Activated T-helper 17 cell treated with anti-CD3 and anti-CD28 coated beads, Interleukin-2, amount 50 U/mL, for 72 hours (primary cell): Measurements from ENCODE around the gene HLA-DMA. TPM values are rescaled to one million over a fixed set of nuclear protein-coding genes. Genes with fewer than 3 reads are reported as not detected.

ENCODE experiments used
- ATAC-seq: fragments of 150-1000 bp; cut with Tn5 transposase; replicated peaks from 2 replicates; pipeline ENCODE4 v1.10.0; 2021; ENCODE audit warnings: mild to moderate bottlenecking, moderate library complexity
- H3K27ac Mint-ChIP-seq: one replicate; pipeline ENCODE4 v1.8.0; 2022; ENCODE audit warnings: mixed read lengths
- H3K27me3 Mint-ChIP-seq: one replicate; pipeline ENCODE4 v1.8.0; 2022; ENCODE audit warnings: mixed read lengths
- H3K36me3 Mint-ChIP-seq: one replicate; pipeline ENCODE4 v1.8.0; 2022; ENCODE audit warnings: low read depth, mild to moderate bottlenecking, mixed read lengths
- H3K4me1 Mint-ChIP-seq: one replicate; pipeline ENCODE4 v1.8.0; 2022; ENCODE audit warnings: mixed read lengths
- H3K4me3 Mint-ChIP-seq: one replicate; pipeline ENCODE4 v1.8.0; 2022; ENCODE audit warnings: mild to moderate bottlenecking, mixed read lengths
- H3K9me3 Mint-ChIP-seq: one replicate; pipeline ENCODE4 v1.8.0; 2022; ENCODE audit warnings: mixed read lengths
- total RNA-seq, 2 donors: library from RNA; stranded (reverse); gene quantifications; one replicate each; pipeline ENCODE4 v1.2.3, GENCODE V29; 2022

Gene HLA-DMA
- total RNA-seq, 2 donors from 2014 or later: 22.4 to 53.8 TPM

DNA sequence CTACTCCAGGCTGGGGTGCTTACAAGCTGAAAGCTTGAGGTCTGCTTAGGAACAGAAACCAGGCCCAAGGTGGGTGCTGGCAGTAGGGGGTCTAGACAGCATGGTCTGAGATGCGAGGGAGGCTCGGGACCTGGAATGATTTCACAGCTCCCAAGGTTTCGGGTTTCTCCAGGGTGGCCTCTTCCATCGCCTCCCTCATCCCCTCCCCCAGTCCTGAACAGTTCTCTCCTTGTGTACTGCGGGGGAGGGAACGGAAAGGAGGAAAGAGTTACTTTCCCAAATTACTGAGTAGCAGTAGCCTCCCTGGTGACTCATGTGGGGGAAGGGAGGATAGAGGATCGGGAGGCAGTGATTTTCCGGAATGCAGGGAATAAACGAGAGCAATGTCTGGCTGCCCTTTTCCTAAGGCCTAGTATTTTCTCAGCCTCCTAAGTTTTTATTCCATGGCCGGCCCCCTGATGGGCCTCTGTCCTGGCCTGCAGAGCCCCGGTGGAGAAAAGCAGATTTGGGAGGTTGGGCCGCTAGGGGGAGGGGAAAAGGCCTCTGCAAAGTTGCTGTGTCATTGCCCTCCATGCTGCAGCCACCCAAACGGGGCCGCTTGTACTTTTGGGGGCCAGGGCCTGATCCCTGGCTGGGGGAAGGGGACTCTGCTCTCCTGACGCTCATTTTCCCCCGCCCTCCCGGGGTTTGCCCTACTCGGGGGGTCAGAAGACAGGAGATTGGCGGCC, 17.0 kb upstream of the HLA-DMA start:
- Mint-ChIP-seq H3K27me3 (no peaks in the 10 kb centered on the region), H3K4me3 (peak overlapping the region; percentile 84), H3K36me3 (peaks cover 75% of the 10 kb centered on the region), H3K4me1 (peaks cover 20% of the 10 kb centered on the region), H3K9me3 (no peaks in the 10 kb centered on the region), H3K27ac (peak overlapping the region; percentile 99)
- ATAC-seq: peak; percentile 1

- H3K27ac Mint-ChIP-seq: peak overlapping the region; percentile 99
- H3K4me3 Mint-ChIP-seq: peak overlapping the region; percentile 84
- ATAC-seq: peak; percentile 22
- no peaks in the 10 kb centered on the region for H3K9me3 Mint-ChIP-seq
- peaks cover 67% of the 10 kb centered on the region for H3K36me3 Mint-ChIP-seq
- peaks cover 23% of the 10 kb centered on the region for H3K4me1 Mint-ChIP-seq
- H3K27me3 Mint-ChIP-seq: no peaks in the 10 kb centered on the region
Measured at GRCh38 chr6:32968867-32969684, 16.2 kb upstream of the HLA-DMA start.

DNA sequence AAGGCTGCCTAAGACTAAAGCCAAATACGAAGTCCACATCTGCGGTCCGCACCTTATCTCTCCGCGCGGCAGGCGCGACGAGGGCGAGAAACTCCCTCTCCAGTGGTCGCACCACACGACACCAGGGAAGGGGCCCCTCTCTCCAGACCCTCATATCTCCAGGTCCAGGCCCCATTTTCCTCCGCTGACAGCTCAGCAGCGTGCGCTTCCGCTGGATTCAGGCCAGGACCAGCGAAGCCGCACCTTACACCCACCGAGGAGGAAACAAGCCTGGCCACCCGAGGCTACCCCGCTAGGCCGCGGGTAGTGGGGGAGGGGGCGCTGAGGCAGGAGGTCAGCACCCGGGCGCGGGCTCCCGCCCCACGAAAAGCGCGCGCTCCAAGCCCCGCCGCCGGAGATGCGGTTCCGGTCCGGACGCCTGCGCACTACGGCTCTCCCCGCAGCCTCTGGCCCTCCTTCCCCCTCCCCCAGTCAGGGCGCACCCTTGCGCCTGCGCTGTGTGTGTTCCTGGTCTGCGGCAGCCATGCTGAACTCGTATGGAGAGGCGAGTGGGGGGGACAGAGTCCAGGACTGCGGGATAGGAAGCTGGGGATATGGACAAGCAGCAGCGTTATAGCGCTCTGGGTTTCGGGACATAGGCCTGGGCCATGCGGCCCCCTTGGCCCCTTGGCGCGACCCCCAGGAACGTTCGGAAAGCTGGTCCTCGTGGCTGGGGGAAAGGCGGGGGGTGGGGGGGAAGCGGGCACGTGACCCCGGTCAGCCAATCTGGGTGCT, 15.4 kb upstream of the HLA-DMA start, which contains the start of gene BRD2:
Gene BRD2, plus strand, starts transcription at position 502 of the 774 bp plus-strand sequence. CDS start 4,305 bp downstream, outside the sequence.
- Mint-ChIP-seq H3K4me1 (peaks cover 26% of the 10 kb centered on the region), H3K27ac (peak within 1 kb of the TSS; percentile 99), H3K9me3 (no peaks in the 10 kb centered on the region), H3K36me3 (peaks cover 59% of the 10 kb centered on the region), H3K4me3 (peak within 1 kb of the TSS; percentile 84), H3K27me3 (no peaks in the 10 kb centered on the region)
- peak; percentile 54 for ATAC-seq

- Mint-ChIP-seq H3K9me3 (no peaks in the 10 kb centered on the region), H3K4me3 (peak overlapping the region; percentile 84), H3K27me3 (no peaks in the 10 kb centered on the region), H3K27ac (peak overlapping the region; percentile 99), H3K36me3 (peaks cover 50% of the 10 kb centered on the region), H3K4me1 (peaks cover 30% of the 10 kb centered on the region)
- ATAC-seq: no peak
Measured at GRCh38 chr6:32967151-32968091, 14.5 kb upstream of the HLA-DMA start.

DNA sequence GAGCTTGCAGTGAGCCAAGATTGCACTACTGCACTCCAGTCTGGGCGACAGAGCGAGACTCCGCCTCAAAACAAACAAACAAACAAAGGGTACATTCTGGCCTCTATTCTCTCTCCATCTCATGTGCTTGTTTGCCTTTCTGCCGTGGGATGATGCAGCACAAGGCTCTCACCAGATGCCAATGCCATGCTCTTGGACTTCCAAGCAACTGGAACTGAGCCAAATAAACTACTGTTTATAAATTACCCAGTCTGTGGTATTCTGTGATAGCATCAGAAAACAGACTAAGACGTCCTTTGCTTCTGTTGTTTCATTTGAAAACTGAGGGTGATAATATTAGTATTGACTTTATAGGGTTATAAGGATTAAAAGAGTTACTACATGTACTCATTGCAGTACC, 11.9 kb upstream of the HLA-DMA start:
- Mint-ChIP-seq H3K4me1 (peaks cover 44% of the 10 kb centered on the region), H3K27me3 (no peaks in the 10 kb centered on the region), H3K27ac (no peak overlapping the region), H3K9me3 (no peaks in the 10 kb centered on the region), H3K4me3 (no peak overlapping the region), H3K36me3 (peaks cover 24% of the 10 kb centered on the region)
- ATAC-seq: no peak

DNA sequence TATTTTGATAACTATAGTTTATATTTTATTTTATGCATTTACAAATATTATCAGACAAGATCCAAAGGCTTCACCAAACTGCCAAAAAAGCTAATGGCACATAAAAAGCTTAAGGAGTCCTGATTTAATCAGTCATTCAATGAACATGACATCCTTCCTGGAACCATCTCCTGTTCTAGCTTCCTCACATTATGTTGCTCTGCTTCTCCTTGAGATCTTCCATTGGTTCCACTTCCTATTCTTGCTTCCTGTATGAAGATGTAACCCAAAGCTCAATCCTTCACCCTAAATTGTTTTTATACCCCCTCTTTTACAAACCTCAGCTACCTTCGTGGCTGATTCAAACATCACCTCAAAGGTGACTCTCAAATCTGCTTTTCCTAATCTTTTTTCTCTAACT, 11.0 kb upstream of the HLA-DMA start:
- no peak overlapping the region for H3K4me3 Mint-ChIP-seq
- H3K4me1 Mint-ChIP-seq: peaks cover 44% of the 10 kb centered on the region
- no peaks in the 10 kb centered on the region for H3K9me3 Mint-ChIP-seq
- ATAC-seq: no peak
- H3K27ac Mint-ChIP-seq: no peak overlapping the region
- peaks cover 15% of the 10 kb centered on the region for H3K36me3 Mint-ChIP-seq
- no peaks in the 10 kb centered on the region for H3K27me3 Mint-ChIP-seq

DNA sequence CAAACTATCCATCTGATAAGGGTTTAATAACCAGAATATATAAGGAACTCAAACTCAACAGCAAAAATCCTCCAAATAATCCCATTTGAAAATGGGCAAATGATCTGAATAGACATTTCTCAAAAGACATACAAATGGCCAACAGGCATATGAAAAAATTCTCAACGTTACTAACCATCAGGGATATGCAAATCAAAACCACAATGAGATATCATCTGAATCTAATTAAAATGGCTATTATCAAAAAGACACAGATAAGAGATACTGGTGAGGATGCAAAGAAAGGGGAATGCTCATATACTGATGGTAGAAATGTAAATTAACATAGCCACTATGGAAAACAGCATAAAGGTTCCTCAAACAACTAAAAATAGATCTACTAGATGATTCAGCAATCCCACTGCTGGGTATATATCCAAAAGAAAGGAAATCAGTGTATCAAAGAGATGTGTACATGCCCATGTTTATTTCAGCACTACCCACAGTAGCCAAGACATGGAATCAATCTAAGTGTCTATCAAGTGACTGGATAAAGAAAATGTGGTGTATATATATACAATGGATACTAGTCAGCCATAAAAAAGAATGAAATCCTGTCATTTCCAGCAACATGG, 9.4 kb upstream of the HLA-DMA start:
- Mint-ChIP-seq H3K27me3 (no peaks in the 10 kb centered on the region), H3K4me1 (peaks cover 44% of the 10 kb centered on the region), H3K36me3 (peaks cover 7% of the 10 kb centered on the region), H3K27ac (no peak overlapping the region), H3K4me3 (no peak overlapping the region), H3K9me3 (no peaks in the 10 kb centered on the region)
- no peak for ATAC-seq

- H3K4me1 Mint-ChIP-seq: peaks cover 32% of the 10 kb centered on the region
Measured at GRCh38 chr6:32960563-32960962, 7.7 kb upstream of the HLA-DMA start.

DNA sequence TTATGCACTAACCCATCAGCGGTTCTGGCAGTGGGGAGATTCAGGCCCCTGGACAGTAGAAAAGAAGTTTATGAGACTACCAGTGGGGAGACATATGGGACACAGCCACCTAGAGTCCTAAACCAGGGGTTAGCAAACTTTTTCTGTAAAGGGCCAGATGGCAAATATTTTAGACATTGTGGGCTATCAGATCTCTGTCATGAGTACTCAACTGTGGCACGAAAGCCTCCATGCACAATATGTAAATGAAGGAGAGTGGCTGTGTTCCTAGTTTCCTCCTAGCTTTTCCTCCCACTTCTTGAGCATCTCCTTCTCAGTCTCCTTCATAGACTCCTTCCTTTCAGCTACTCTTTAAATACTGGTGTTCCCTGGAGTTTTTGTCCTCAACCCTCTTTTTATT, 3.3 kb upstream of the HLA-DMA start:
- H3K27me3 Mint-ChIP-seq: no peaks in the 10 kb centered on the region
- no peaks in the 10 kb centered on the region for H3K9me3 Mint-ChIP-seq
- H3K4me3 Mint-ChIP-seq: no peak overlapping the region
- H3K4me1 Mint-ChIP-seq: peaks cover 32% of the 10 kb centered on the region
- H3K27ac Mint-ChIP-seq: no peak overlapping the region
- no peaks in the 10 kb centered on the region for H3K36me3 Mint-ChIP-seq
- no peak for ATAC-seq

More at GRCh38 chr6:32960563-32960962, 7.7 kb upstream of the HLA-DMA start:
- no peak overlapping the region for H3K27ac Mint-ChIP-seq
- H3K36me3 Mint-ChIP-seq: no peaks in the 10 kb centered on the region
- no peaks in the 10 kb centered on the region for H3K9me3 Mint-ChIP-seq
- no peak for ATAC-seq
- H3K27me3 Mint-ChIP-seq: no peaks in the 10 kb centered on the region
- no peak overlapping the region for H3K4me3 Mint-ChIP-seq

- no peaks in the 10 kb centered on the region for H3K9me3 Mint-ChIP-seq
- H3K4me3 Mint-ChIP-seq: peak overlapping the region; percentile 47
- H3K27me3 Mint-ChIP-seq: no peaks in the 10 kb centered on the region
- H3K27ac Mint-ChIP-seq: peak overlapping the region; percentile 56
- no peaks in the 10 kb centered on the region for H3K36me3 Mint-ChIP-seq
- ATAC-seq: peak; percentile 22
- peaks cover 26% of the 10 kb centered on the region for H3K4me1 Mint-ChIP-seq
Measured at GRCh38 chr6:32954986-32955802, 2.3 kb upstream of the HLA-DMA start.

GRCh38 chr6:32954267-32954666, 1.4 kb upstream of the HLA-DMA start:
- no peaks in the 10 kb centered on the region for H3K27me3 Mint-ChIP-seq
- no peak overlapping the region for H3K27ac Mint-ChIP-seq
- peaks cover 26% of the 10 kb centered on the region for H3K4me1 Mint-ChIP-seq
- ATAC-seq: no peak
- no peaks in the 10 kb centered on the region for H3K36me3 Mint-ChIP-seq
- H3K9me3 Mint-ChIP-seq: no peaks in the 10 kb centered on the region
- no peak overlapping the region for H3K4me3 Mint-ChIP-seq

DNA sequence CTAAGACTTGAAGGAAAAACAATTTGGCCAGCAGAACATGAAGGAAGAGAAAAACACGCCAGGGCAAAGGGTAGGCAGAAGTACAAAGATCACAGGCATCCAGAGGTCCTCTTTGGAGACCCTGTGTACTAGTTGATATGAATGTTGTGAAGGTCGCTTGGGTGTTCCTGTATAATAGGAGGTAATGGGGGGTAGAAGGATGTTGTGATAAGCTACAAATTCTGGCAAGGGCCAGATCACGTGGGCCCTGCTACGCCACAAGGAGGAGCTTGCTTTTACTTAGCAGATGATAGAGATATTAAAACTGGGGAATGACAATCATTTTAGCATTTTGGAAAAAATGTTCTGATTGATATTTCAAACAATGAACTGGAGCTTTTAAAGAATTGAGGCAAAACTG, 878 bp upstream of the HLA-DMA start:
- Mint-ChIP-seq H3K9me3 (no peaks in the 10 kb centered on the region), H3K36me3 (no peaks in the 10 kb centered on the region), H3K27ac (no peak overlapping the region), H3K4me3 (peak overlapping the region; percentile 77), H3K27me3 (no peaks in the 10 kb centered on the region), H3K4me1 (peaks cover 26% of the 10 kb centered on the region)
- ATAC-seq: no peak
